ENCODE results near the gene LRRC4. TPM values are rescaled to one million over a fixed set of nuclear protein-coding genes. Genes with fewer than 3 reads are reported as not detected.

LRRC4 gene
- polyA plus RNA-seq, 1 of the 3 experiments (the other 2 are of a cell fraction) = 0.44 TPM

GRCh38 chr7:128063088-128063487 is 31.9 kb upstream of the LRRC4 start:
- Histone ChIP-seq H3K4me3 (ENCODE audit: low read depth in 2 of 2, low read length in 1 of 2) (no peak overlapping the region), H4K20me1 (ENCODE audit: insufficient read depth) (peaks cover 12% of the 10 kb centered on the region), H3K9me3 (no peaks in the 10 kb centered on the region), H3K27me3 (ENCODE audit: insufficient read depth) (no peaks in the 10 kb centered on the region), H3K4me1 (ENCODE audit: control insufficient read depth in 1 of 2, insufficient read depth in 2 of 2, low read depth in 1 of 2, low read length in 1 of 2) (peaks cover 0 to 32% of the 10 kb centered on the region in 2 experiments; a peak in 1 of 4 replicates), H3K9me2 (no peaks in the 10 kb centered on the region), H3K9ac (no peak overlapping the region), H3K36me3 (replicated peaks in 1 of 2; ENCODE audit: control insufficient read depth in 1 of 2, insufficient read depth in 2 of 2, low read length in 1 of 2) (peaks cover 0 to 24% of the 10 kb centered on the region in 2 experiments), H2AFZ (ENCODE audit: low read depth) (no peak overlapping the region), H3K27ac (ENCODE audit: low read depth in 2 of 2, low read length in 1 of 2) (no peak overlapping the region), H3K79me2 (ENCODE audit: insufficient read depth) (no peaks in the 10 kb centered on the region), H3K4me2 (no peak overlapping the region), H3F3A (replicated peaks; ENCODE audit: insufficient read depth) (no peaks in the 10 kb centered on the region)
- WGBS (ENCODE audit: low lambda C conversion rate) = 91% methylated on average over 8 of the region's 8 CpGs
- TF ChIP-seq FOXM1 (IDR thresholded peaks at IDR 0.05; ENCODE audit: low read depth) = no peak
- TF ChIP-seq FOSL2 (IDR thresholded peaks at IDR 0.05; ENCODE audit: borderline replicate concordance, low read depth) = peak; percentile 10; the same call in 1 of the 2 replicates
- no peak for TF ChIP-seq JUND (IDR thresholded peaks at IDR 0.05)
- ChIA-PET POLR2A (no interaction called here), CTCF (interaction anchor here (1.0 to 2.5 kb wide), 4 partner anchors 13 to 147 kb away, joined by 3 to 13 read pairs (median 6); no protein-coding TSS in a partner anchor)
- no peak for DNase-seq

GRCh38 chr7:128060018-128060417 is 28.8 kb upstream of the LRRC4 start:
- peaks cover 6 to 19% of the 10 kb centered on the region in 2 experiments; a peak in 3 of 4 replicates for H3K4me1 ChIP-seq (ENCODE audit: control insufficient read depth in 1 of 2, insufficient read depth in 2 of 2, low read depth in 1 of 2, low read length in 1 of 2)
- WGBS (ENCODE audit: low lambda C conversion rate) = 98% methylated on average over 3 of the region's 3 CpGs
- H3F3A ChIP-seq (replicated peaks; ENCODE audit: insufficient read depth) = peaks cover 5% of the 10 kb centered on the region
- no peak overlapping the region for H3K4me2 ChIP-seq
- ChIA-PET CTCF (interaction anchor here (0.7 to 2.2 kb wide), 6 partner anchors 8 to 351 kb away, joined by 3 to 10 read pairs (median 3); no protein-coding TSS in a partner anchor), POLR2A (no interaction called here)
- H3K4me3 ChIP-seq (ENCODE audit: low read depth in 2 of 2, low read length in 1 of 2) = no peak overlapping the region
- H3K36me3 ChIP-seq (replicated peaks in 1 of 2; ENCODE audit: control insufficient read depth in 1 of 2, insufficient read depth in 2 of 2, low read length in 1 of 2) = peaks cover 0 to 25% of the 10 kb centered on the region in 2 experiments
- H2AFZ ChIP-seq (ENCODE audit: low read depth) = no peak overlapping the region
- no peak for DNase-seq
- no peaks in the 10 kb centered on the region for H3K9me3 ChIP-seq
- H3K27ac ChIP-seq (ENCODE audit: low read depth in 2 of 2, low read length in 1 of 2) = no peak overlapping the region
- TF ChIP-seq RCOR1 (IDR thresholded peaks at IDR 0.05; ENCODE audit: low read length) (no peak), CHD2 (IDR thresholded peaks at IDR 0.05; ENCODE audit: low read length, partially characterized antibody) (no peak), TCF12 (IDR thresholded peaks at IDR 0.05) (no peak), JUND (IDR thresholded peaks at IDR 0.05) (no peak), FOXM1 (IDR thresholded peaks at IDR 0.05; ENCODE audit: low read depth) (no peak)
- H3K9ac ChIP-seq = no peak overlapping the region
- H3K27me3 ChIP-seq (ENCODE audit: insufficient read depth) = no peaks in the 10 kb centered on the region
- no peaks in the 10 kb centered on the region for H3K79me2 ChIP-seq (ENCODE audit: insufficient read depth)
- peaks cover 21% of the 10 kb centered on the region for H4K20me1 ChIP-seq (ENCODE audit: insufficient read depth)
- H3K9me2 ChIP-seq = no peaks in the 10 kb centered on the region

GRCh38 chr7:128059143-128059988 is 28.1 kb upstream of the LRRC4 start:
- peaks cover 0 to 25% of the 10 kb centered on the region in 2 experiments for H3K36me3 ChIP-seq (replicated peaks in 1 of 2; ENCODE audit: control insufficient read depth in 1 of 2, insufficient read depth in 2 of 2, low read length in 1 of 2)
- H3K27ac ChIP-seq (ENCODE audit: low read depth in 2 of 2, low read length in 1 of 2) = no peak overlapping the region
- H3K4me3 ChIP-seq (ENCODE audit: low read depth in 2 of 2, low read length in 1 of 2) = no peak overlapping the region
- H3K79me2 ChIP-seq (ENCODE audit: insufficient read depth) = no peaks in the 10 kb centered on the region
- peaks cover 21% of the 10 kb centered on the region for H4K20me1 ChIP-seq (ENCODE audit: insufficient read depth)
- no peaks in the 10 kb centered on the region for H3K27me3 ChIP-seq (ENCODE audit: insufficient read depth)
- H3F3A ChIP-seq (replicated peaks; ENCODE audit: insufficient read depth) = peaks cover 5% of the 10 kb centered on the region
- H2AFZ ChIP-seq (ENCODE audit: low read depth) = no peak overlapping the region
- TF ChIP-seq REST (IDR thresholded peaks at IDR 0.05; ENCODE audit: low read depth, low read length) = peak; percentile 47; the same call in 1 of the 2 replicates
- TF ChIP-seq RAD21 (IDR thresholded peaks at IDR 0.05; ENCODE audit: low read length) = no peak
- TF ChIP-seq JUND (IDR thresholded peaks at IDR 0.05) = no peak
- TF ChIP-seq SIN3A (IDR thresholded peaks at IDR 0.05; ENCODE audit: borderline replicate concordance, low read depth, low read length) = no peak
- no peak for TF ChIP-seq PBX3 (IDR thresholded peaks at IDR 0.05)
- H3K9me2 ChIP-seq = no peaks in the 10 kb centered on the region
- ChIA-PET POLR2A (no interaction called here), CTCF (interaction anchor here (1.2 to 2.2 kb wide), 2 partner anchors 9 to 150 kb away, joined by 3 to 7 read pairs; no protein-coding TSS in a partner anchor)
- H3K9me3 ChIP-seq = no peaks in the 10 kb centered on the region
- WGBS (ENCODE audit: low lambda C conversion rate) = 94% methylated on average over 7 of the region's 7 CpGs
- no peak for DNase-seq
- no peak overlapping the region for H3K9ac ChIP-seq
- no peak overlapping the region for H3K4me2 ChIP-seq
- H3K4me1 ChIP-seq (ENCODE audit: control insufficient read depth in 1 of 2, insufficient read depth in 2 of 2, low read depth in 1 of 2, low read length in 1 of 2) = peaks cover 6 to 24% of the 10 kb centered on the region in 2 experiments; a peak in 3 of 4 replicates
